Inflammatory macrophage treated with lipopolysaccharide for 4 hours (primary cell): ENCODE results near the gene LGALS9C.
"Not testable (repeated sequence)": the region's sequence is repeated elsewhere in the genome, so short reads cannot be mapped to it uniquely, and the experiment has no call there.

Experiments
- DNase-seq: peaks from one replicate; pipeline ENCODE4 v3.0.0-alpha.2; 2020

Gene LGALS9C

GRCh38 chr17:18476508-18477308 is at the start of gene LGALS9C:
TSS of gene LGALS9C (plus strand) at chr17:18476789. CDS start at chr17:18476855, 66 bp downstream.
- DNase-seq = peak; percentile 33

GRCh38 chr17:18432206-18432605 is 44.4 kb upstream of the LGALS9C start:
- DNase-seq = not testable (repeated sequence)

- not testable (repeated sequence) for DNase-seq
These were observed 37.1 kb upstream of the LGALS9C start for GRCh38 chr17:18439465-18439870.

GRCh38 chr17:18442093-18442492 is 34.5 kb upstream of the LGALS9C start:
- DNase-seq = not testable (repeated sequence)

- DNase-seq = not testable (repeated sequence)
These were observed 34.1 kb upstream of the LGALS9C start for GRCh38 chr17:18442532-18442931.

- DNase-seq = not testable (repeated sequence)
These were observed 28.9 kb upstream of the LGALS9C start for GRCh38 chr17:18447476-18448205.

- not testable (repeated sequence) for DNase-seq
These were observed 28.3 kb upstream of the LGALS9C start for GRCh38 chr17:18448311-18448710.

- not testable (repeated sequence) for DNase-seq
These were observed 26.8 kb upstream of the LGALS9C start for GRCh38 chr17:18449833-18450232.

GRCh38 chr17:18450998-18451397 is 25.6 kb upstream of the LGALS9C start:
- not testable (repeated sequence) for DNase-seq

GRCh38 chr17:18451969-18452368 is 24.6 kb upstream of the LGALS9C start:
- not testable (repeated sequence) for DNase-seq

- DNase-seq = not testable (repeated sequence)
These were observed 17.6 kb upstream of the LGALS9C start for GRCh38 chr17:18459035-18459434.

- not testable (repeated sequence) for DNase-seq
These were observed 12.6 kb upstream of the LGALS9C start for GRCh38 chr17:18463831-18464502.

GRCh38 chr17:18466250-18466983 is 10.2 kb upstream of the LGALS9C start:
- not testable (repeated sequence) for DNase-seq

GRCh38 chr17:18467001-18467400 is 9.6 kb upstream of the LGALS9C start:
- not testable (repeated sequence) for DNase-seq

- DNase-seq = not testable (repeated sequence)
These were observed 8.0 kb upstream of the LGALS9C start for GRCh38 chr17:18468472-18469171.

GRCh38 chr17:18469837-18470236 is 6.8 kb upstream of the LGALS9C start:
- not testable (repeated sequence) for DNase-seq

GRCh38 chr17:18470345-18470930 is 6.2 kb upstream of the LGALS9C start:
- not testable (repeated sequence) for DNase-seq

- not testable (repeated sequence) for DNase-seq
These were observed 2.6 kb upstream of the LGALS9C start for GRCh38 chr17:18473967-18474366.

GRCh38 chr17:18474754-18475153 is 1.8 kb upstream of the LGALS9C start:
- not testable (repeated sequence) for DNase-seq

- DNase-seq = not testable (repeated sequence)
These were observed 778 bp downstream of the LGALS9C start for GRCh38 chr17:18477367-18477766.

- not testable (repeated sequence) for DNase-seq
These were observed 1.8 kb downstream of the LGALS9C start for GRCh38 chr17:18478362-18478761.
